ENCODE data around the gene PXN.

Gene PXN

GRCh38 chr12:120167529-120168095 is 97.9 kb downstream of the PXN start:
- DNase-seq, result no peak

- DNase-seq, result no peak
Observed at GRCh38 chr12:120164293-120164692, 101.2 kb downstream of the PXN start.

GRCh38 chr12:120162763-120163162 is 102.8 kb downstream of the PXN start:
- DNase-seq, result no peak

GRCh38 chr12:120161852-120162251 is 103.7 kb downstream of the PXN start:
- DNase-seq, result no peak
